ENCODE results near the gene FLVCR1. TPM values are rescaled to one million over a fixed set of nuclear protein-coding genes. Genes with fewer than 3 reads are reported as not detected.

FLVCR1 gene
- 26.0 and 27.2 TPM in 2 replicates for total RNA-seq (2022)
- percentile 89 among the genes with signal in this experiment for Bru-seq, nascent RNA
- BruChase-seq, experiment 1, labeled RNA remaining after a 6-hour chase = percentile 86 among the genes with signal in this experiment
- percentile 86 among the genes with signal in this experiment for BruChase-seq, experiment 2, labeled RNA remaining after a 2-hour chase
- long read RNA-seq, full-length matches to known transcripts = 12 of 16 reads
- long read RNA-seq, partial matches to known transcripts = 0 of 16 reads
- long read RNA-seq, other reads (novel, unspliced or antisense) = 4 of 16 reads

GRCh38 chr1:212857992-212858460, at the start of gene FLVCR1:
TSS of gene FLVCR1 (plus strand) at chr1:212858275. CDS start at chr1:212858453, 178 bp downstream.
- no TSS peak for BruUV-seq (replicated peaks)
- no peak for TF ChIP-seq CTCF (IDR thresholded peaks at IDR 0.05; ENCODE audit: unreplicated experiment)
- H3K9me3 Mint-ChIP-seq (ENCODE audit: low read depth, unreplicated experiment) = no peaks in the 10 kb centered on the region
- H3K36me3 Mint-ChIP-seq (ENCODE audit: insufficient read depth, unreplicated experiment) = peaks cover 37% of the 10 kb centered on the region
- DNase-seq = peak; percentile 99
- CTCF ChIA-PET = interaction anchor here (0.6 to 1.9 kb wide), 19 partner anchors 17 to 1104 kb away, joined by 3 to 19 read pairs (median 3); partner anchors contain the start of genes ATF3, NSL1 and TATDN3
- intact Hi-C loops (cut with micrococcal nuclease; ENCODE audit: unreplicated experiment) = loop anchor here (2.0 kb wide), 3 partner anchors 23 to 65 kb away; no protein-coding TSS in a partner anchor
- no peak within 1 kb of the TSS for H3K4me3 Mint-ChIP-seq (ENCODE audit: low read depth, unreplicated experiment)
- peak within 1 kb of the TSS; percentile 82 for H3K27ac Mint-ChIP-seq (ENCODE audit: unreplicated experiment)
- no peaks in the 10 kb centered on the region for H3K27me3 Mint-ChIP-seq (ENCODE audit: unreplicated experiment)
- peaks cover 25% of the 10 kb centered on the region for H3K4me1 Mint-ChIP-seq (ENCODE audit: low read depth, unreplicated experiment)

GRCh38 chr1:212814537-212815334, 43.3 kb upstream of the FLVCR1 start:
- peak; percentile 47 for DNase-seq
- Mint-ChIP-seq H3K4me3 (ENCODE audit: low read depth, unreplicated experiment) (no peak overlapping the region), H3K27ac (ENCODE audit: unreplicated experiment) (no peak overlapping the region), H3K27me3 (ENCODE audit: unreplicated experiment) (no peaks in the 10 kb centered on the region), H3K4me1 (ENCODE audit: low read depth, unreplicated experiment) (peaks cover 9% of the 10 kb centered on the region), H3K36me3 (ENCODE audit: insufficient read depth, unreplicated experiment) (no peaks in the 10 kb centered on the region), H3K9me3 (ENCODE audit: low read depth, unreplicated experiment) (no peaks in the 10 kb centered on the region)
- intact Hi-C loops (cut with micrococcal nuclease; ENCODE audit: unreplicated experiment) = loop anchor here (1.0 to 5.0 kb wide), 4 partner anchors 44 to 198 kb away; partner anchors contain the start of gene FLVCR1
- no TSS peak for BruUV-seq (replicated peaks)
- CTCF ChIA-PET = interaction anchor here (0.6 to 1.9 kb wide), 13 partner anchors 13 to 181 kb away, joined by 3 to 19 read pairs (median 4); partner anchors contain the start of gene FLVCR1
- peak; percentile 28 for TF ChIP-seq CTCF (IDR thresholded peaks at IDR 0.05; ENCODE audit: unreplicated experiment)

GRCh38 chr1:212816567-212817278, 41.4 kb upstream of the FLVCR1 start:
- H3K27me3 Mint-ChIP-seq (ENCODE audit: unreplicated experiment) = no peaks in the 10 kb centered on the region
- intact Hi-C loops (cut with micrococcal nuclease; ENCODE audit: unreplicated experiment) = loop anchor here (5.0 kb wide), 1 partner anchor 196 kb away; no protein-coding TSS in a partner anchor
- H3K9me3 Mint-ChIP-seq (ENCODE audit: low read depth, unreplicated experiment) = no peaks in the 10 kb centered on the region
- no peak for DNase-seq
- H3K27ac Mint-ChIP-seq (ENCODE audit: unreplicated experiment) = peak overlapping the region; percentile 12
- no peak for TF ChIP-seq CTCF (IDR thresholded peaks at IDR 0.05; ENCODE audit: unreplicated experiment)
- no TSS peak for BruUV-seq (replicated peaks)
- no peaks in the 10 kb centered on the region for H3K36me3 Mint-ChIP-seq (ENCODE audit: insufficient read depth, unreplicated experiment)
- CTCF ChIA-PET = interaction anchor here (1.0 to 2.1 kb wide), 3 partner anchors 16 to 41 kb away, joined by 3 to 5 read pairs (median 4); partner anchors contain the start of gene FLVCR1
- H3K4me1 Mint-ChIP-seq (ENCODE audit: low read depth, unreplicated experiment) = peaks cover 9% of the 10 kb centered on the region
- H3K4me3 Mint-ChIP-seq (ENCODE audit: low read depth, unreplicated experiment) = peak overlapping the region; percentile 0

GRCh38 chr1:212819726-212820125, 38.3 kb upstream of the FLVCR1 start:
- no peak for TF ChIP-seq CTCF (IDR thresholded peaks at IDR 0.05; ENCODE audit: unreplicated experiment)
- DNase-seq = no peak
- H3K4me3 Mint-ChIP-seq (ENCODE audit: low read depth, unreplicated experiment) = no peak overlapping the region
- BruUV-seq (replicated peaks) = no TSS peak
- CTCF ChIA-PET = interaction anchor here (1.6 kb wide), 1 partner anchor 14 kb away, joined by 7 read pairs; no protein-coding TSS in a partner anchor
- peaks cover 9% of the 10 kb centered on the region for H3K4me1 Mint-ChIP-seq (ENCODE audit: low read depth, unreplicated experiment)
- no peaks in the 10 kb centered on the region for H3K27me3 Mint-ChIP-seq (ENCODE audit: unreplicated experiment)
- peaks cover 7% of the 10 kb centered on the region for H3K9me3 Mint-ChIP-seq (ENCODE audit: low read depth, unreplicated experiment)
- H3K27ac Mint-ChIP-seq (ENCODE audit: unreplicated experiment) = no peak overlapping the region
- intact Hi-C loops (cut with micrococcal nuclease; ENCODE audit: unreplicated experiment) = loop anchor here (5.0 kb wide), 1 partner anchor 193 kb away; no protein-coding TSS in a partner anchor
- H3K36me3 Mint-ChIP-seq (ENCODE audit: insufficient read depth, unreplicated experiment) = peaks cover 4% of the 10 kb centered on the region

All from Calu3 (cell line).